HK-2 (cell line): ENCODE measurements around the gene ITM2C.

ENCODE experiments used
- DNase-seq: peaks from one replicate; pipeline ENCODE4 v3.0.0-alpha.2; 2018; ENCODE audit not compliant: unreplicated experiment

Gene ITM2C

DNA sequence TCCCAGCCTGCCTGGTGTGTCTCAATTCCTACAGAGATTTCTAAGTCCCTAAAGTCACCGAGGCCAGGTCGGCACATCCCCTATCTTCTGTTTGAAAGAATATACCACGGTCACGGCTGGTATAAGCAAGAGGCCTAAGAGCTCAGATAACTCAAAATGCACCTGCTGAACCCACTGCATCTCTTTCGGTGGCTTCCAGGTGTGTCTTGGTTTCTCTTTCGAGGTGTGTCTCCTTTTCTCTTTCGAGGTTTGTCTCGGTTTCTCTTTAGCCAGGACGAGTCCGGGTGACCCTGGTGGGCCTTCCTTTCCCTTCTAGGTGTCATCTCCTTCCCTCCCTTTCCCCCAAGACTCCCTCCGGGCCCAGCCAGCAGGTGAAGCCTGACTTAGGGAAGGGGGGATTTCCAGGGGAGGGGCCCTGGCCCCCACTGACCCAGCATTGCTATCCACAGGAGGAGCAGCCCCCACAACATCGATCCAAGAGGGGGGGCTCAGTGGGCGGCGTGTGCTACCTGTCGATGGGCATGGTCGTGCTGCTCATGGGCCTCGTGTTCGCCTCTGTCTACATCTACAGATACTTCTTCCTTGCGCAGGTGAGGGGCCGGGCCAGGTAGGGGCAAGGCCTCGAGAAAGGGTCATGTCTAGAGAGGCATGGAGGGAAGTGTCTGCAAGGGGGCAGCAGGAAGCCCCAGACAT is 8.4 kb downstream of the ITM2C start:
- no peak for DNase-seq

DNA sequence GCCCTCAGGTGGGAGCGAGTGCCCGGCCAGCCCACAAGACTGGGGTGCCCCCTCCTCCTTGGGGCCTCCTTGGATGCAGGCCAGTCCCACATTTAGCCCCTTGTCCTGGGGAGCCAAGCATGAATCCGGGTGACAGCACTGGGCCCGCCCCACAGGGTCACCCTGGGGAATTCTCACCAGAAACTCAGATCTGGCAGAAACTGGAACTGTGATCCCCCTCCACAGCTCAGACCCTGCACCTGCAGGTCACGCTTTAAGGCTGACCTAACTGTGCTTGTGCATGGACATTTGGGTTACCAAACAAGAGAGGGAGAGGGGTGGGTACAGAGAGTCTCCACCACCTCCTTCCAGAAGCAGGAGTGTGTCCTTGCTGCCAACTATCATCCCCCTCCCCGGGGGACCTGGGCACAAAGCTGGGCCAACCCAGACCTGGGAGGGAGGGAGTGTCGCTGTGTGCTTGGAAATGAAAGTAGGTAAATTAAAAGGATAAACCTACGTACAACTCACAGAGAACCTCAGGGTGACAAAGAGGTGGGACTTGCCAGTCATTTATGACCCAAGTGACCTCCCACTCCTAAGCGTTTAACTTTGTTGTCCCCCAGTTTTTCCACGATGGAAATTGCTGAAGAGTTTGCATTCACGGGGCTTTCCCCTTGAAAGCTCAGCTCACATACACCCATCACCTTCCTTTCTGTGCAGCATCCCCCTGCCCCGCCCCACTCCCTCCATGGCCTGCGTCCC is 9.1 kb downstream of the ITM2C start:
- no peak for DNase-seq

DNA sequence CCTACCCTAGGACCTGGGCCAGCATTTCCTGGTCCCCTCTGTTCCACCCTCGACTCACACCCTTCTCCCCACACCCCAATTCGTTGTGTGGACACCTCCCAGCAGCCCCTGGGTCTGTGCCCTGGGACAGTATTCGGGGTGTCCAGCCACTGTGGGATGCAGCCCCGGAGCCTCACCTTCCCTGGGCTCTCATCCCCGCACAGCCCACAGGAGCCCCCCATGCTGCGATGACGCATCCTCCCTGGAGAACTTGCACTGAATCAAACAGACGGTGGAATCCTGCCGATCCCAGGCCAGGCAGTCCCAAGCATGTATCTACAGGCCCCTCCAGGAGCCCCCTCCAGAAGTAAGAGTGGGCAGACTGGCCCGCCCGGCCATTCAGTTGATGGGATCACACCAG is 9.7 kb downstream of the ITM2C start:
- DNase-seq: no peak

DNA sequence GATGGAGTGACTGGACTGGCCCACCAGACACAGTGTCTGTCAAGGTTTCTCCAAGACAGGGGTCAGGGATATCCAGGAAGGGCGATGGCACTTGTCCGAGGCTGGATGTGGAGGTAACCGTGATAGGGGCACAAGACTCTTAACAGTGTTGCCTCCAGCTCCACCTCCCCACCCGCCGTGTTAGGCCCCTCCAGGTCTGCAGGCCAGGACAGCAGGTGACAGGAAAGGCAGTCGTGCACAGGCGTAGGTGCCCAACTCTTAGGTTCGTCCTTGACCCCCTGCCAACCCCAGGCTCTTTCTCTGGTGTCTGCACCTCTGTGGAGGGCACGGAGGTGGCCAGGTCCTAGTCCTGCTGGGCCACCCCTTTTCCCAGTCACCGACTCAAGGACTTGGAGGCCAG is 10.1 kb downstream of the ITM2C start:
- no peak for DNase-seq

DNA sequence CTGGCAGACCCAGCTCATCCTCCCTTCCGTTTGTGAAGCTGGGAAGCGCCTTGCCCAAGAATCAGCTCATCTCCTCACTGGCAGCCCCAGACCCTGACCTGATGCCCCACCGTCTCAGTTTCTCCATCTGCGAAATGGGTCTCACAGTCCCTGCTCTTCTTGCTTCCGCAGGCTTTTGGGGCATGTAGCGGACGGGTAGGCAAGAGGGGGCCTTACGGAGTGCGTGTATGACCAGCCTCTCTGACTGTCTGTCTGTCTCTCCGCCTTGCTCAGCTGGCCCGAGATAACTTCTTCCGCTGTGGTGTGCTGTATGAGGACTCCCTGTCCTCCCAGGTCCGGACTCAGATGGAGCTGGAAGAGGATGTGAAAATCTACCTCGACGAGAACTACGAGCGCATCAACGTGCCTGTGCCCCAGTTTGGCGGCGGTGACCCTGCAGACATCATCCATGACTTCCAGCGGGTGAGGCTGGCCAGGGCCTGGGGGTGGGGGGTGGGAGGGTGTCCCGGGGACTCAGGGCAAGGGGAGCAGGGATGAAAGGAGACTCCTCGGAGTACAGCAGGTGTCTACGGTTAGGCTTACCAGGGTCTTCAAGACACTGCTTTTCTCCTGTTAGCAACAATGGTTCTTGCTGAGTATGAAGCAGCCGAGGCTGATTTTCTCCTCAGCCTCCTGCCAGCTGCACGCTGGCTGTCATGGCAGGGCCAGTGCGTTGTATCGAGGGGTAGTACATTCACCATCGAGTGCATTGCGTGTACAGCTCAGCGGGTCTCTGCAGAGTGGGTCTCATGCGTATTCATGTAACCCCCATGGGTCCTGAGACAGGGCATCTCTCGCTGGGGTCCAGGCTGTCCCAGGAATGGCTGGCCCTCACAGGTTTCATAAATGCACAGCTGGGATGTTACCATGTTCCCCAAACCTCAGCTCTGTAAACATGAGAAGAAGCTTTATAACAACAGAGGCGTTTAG is 10.9 kb downstream of the ITM2C start:
- DNase-seq: no peak

DNA sequence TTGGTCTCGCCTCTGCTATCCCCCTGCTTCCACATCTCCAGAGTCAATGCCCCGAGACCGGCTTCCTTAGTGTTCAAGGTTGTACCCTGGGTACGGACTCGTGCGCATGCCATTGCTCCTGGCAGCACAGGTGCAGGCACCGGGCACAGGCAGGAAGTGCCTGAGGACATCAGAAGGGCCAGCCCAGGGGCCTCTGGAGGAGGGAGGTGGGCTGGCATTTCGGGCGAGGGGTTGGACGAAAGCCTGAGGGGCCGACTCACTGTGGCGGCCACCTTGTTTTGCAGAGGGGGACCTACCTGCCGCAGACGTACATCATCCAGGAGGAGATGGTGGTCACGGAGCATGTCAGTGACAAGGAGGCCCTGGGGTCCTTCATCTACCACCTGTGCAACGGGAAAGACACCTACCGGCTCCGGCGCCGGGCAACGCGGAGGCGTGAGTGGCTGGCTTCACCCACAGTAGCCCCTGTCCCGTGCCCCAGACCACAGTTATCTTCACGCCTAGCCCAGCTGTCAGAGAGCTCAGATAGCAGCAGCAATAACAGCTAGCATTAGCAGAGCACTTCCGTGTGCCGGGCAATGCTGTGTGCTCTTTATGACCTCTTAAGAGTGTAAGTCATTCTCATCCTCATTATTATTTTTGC is 12.5 kb downstream of the ITM2C start:
- no peak for DNase-seq

DNA sequence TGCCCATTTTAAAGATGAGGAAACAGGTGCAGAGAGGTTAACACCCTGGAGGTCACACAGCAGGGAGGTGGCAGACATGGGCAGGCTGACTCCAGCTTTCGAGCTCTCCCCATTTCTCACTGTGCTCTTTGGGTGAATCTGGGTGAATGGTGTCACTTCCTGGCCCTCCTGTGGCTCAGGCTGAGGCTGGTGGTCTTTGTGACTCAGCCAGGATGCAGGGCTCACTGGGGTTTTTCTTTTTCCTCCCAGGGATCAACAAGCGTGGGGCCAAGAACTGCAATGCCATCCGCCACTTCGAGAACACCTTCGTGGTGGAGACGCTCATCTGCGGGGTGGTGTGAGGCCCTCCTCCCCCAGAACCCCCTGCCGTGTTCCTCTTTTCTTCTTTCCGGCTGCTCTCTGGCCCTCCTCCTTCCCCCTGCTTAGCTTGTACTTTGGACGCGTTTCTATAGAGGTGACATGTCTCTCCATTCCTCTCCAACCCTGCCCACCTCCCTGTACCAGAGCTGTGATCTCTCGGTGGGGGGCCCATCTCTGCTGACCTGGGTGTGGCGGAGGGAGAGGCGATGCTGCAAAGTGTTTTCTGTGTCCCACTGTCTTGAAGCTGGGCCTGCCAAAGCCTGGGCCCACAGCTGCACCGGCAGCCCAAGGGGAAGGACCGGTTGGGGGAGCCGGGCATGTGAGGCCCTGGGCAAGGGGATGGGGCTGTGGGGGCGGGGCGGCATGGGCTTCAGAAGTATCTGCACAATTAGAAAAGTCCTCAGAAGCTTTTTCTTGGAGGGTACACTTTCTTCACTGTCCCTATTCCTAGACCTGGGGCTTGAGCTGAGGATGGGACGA is 13.2 kb downstream of the ITM2C start:
- DNase-seq: no peak

DNA sequence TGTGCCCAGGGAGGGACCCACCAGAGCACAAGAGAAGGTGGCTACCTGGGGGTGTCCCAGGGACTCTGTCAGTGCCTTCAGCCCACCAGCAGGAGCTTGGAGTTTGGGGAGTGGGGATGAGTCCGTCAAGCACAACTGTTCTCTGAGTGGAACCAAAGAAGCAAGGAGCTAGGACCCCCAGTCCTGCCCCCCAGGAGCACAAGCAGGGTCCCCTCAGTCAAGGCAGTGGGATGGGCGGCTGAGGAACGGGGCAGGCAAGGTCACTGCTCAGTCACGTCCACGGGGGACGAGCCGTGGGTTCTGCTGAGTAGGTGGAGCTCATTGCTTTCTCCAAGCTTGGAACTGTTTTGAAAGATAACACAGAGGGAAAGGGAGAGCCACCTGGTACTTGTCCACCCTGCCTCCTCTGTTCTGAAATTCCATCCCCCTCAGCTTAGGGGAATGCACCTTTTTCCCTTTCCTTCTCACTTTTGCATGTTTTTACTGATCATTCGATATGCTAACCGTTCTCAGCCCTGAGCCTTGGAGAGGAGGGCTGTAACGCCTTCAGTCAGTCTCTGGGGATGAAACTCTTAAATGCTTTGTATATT is 14.0 kb downstream of the ITM2C start:
- no peak for DNase-seq

DNA sequence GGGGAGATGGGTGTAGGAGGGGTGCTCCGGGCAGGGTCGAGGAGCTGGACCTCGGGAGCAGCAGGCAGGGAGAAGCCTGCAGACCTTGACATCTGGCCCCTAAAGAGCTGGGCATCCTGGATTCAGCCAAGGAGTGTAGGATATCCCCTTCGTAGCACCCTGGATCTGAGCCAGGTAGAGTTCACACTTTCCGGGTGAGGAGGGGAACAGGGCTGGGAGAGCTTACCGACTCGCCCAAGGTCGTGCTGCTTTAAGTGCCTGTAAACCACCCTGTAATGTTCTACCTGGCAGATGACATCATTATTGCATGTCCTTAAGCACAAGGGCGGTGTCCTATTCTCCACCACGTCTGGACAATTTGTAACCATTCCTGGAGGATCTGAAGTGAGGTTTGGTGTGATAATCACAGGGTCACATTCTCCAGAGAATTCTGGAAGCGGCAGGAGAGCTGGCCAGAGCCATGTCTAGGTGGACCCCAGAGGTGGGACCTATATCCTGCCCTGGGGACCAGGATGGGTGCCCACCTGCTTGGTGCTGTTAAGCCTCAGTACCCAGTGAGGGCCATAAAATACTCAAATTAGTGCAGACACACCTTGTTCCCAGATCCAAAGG is 14.6 kb downstream of the ITM2C start:
- no peak for DNase-seq

DNA sequence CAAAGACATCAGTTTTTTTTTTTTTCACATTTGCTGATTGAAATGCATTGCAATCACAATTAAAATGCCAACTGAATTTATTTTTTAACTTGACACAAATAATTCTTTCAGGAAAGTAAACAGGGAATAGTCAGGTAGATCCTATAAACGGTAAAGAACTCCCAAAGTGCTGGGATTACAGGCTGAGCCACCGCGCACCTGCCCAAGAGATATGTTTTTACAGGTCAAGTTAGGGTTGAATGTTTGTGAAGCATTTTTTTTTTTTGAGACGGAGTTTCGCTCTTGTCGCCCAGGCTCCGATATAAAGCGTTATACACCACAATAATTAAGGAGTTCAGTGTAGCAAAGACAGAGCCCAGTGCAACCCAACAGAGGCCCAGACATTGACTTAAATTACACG is 15.1 kb downstream of the ITM2C start:
- DNase-seq: no peak

DNA sequence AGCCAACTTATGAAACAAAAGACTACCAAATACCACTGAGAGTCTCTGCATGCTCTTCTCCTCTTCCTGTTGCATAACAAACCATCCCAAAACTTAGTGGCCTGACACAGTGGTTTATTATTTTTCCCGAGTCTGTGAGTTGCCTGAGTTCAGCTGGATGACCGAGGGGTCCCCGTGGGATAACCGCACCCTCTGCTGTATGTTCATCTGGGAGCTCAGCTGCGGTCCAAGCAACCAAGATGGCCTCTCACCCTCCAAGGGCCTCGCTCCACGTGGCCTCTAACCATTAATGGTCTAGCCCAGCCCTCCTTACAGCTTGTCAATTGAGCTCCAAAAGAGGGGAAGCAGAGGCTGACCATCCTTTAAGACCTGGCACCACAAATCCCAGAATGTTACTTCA is 17.1 kb downstream of the ITM2C start:
- no peak for DNase-seq

DNA sequence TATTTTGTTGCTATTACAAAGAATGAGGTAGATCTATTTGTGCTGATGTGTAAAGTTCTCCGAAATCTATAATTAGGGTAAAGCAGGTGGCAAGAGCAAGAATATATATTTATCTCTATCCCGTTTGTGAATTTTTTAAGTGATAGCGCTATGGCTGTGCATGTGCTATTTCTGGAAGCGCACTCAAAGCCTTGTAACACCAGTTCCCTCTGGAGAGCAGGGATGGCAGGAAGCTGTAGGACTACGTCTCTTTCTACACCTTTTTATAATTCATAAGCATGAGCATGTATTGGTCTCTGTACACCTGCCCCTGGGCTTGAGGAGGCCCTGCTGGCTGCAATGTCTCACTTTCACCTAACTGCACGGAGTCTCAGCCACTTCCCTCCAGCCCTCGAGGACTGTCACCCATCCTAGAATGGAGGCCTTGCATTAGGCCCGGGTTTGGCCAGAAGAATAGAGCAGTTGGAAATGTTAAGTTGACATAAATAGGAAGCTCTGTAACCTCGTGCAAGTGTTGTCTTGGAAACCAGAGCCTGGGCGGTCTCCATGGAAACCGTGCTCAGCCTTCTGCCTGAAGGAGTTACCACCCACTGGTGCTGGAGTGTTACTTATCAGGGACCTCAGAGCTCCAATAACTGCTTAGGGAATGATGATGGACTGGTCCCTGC is 20.9 kb downstream of the ITM2C start:
- no peak for DNase-seq

DNA sequence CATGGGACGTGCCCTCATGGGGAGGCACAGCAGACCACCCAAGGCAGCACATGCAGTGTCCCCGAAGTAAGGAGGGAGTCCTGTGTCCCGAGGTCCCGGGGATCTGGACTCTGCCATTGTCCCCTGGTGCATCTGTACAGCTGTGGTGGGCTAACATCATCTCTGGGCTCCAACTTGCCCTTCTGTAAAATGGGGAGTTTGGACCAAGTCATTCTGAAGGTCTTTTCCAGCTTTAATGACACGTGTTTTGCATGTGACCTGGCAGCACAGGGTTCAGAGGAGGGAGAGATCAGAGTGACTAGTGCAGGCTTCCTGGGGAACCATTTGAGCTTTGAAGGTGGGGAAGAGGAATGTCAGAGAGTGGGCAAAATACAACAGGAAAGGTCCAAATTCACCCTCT is 21.5 kb downstream of the ITM2C start:
- DNase-seq: no peak

DNA sequence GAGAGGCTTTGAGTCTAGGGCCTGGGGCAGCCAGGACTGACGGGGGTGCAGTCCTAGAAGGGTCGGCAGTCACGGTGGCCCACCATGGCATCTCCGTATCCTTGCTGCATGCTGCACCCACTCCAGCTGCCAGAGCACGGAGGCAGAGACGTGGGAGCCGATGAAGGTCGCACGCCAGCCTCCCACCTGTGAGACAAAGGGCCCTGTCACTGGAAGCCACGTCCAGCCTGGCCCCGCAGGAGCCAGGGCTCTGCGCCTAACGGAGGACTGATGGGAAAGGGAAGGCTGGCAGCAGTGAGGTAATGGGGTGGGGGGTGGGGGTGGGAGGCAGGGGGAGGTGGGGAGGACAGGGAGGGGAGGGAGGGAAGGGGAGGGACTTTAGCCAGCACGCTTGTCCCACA is 21.9 kb downstream of the ITM2C start:
- no peak for DNase-seq

DNA sequence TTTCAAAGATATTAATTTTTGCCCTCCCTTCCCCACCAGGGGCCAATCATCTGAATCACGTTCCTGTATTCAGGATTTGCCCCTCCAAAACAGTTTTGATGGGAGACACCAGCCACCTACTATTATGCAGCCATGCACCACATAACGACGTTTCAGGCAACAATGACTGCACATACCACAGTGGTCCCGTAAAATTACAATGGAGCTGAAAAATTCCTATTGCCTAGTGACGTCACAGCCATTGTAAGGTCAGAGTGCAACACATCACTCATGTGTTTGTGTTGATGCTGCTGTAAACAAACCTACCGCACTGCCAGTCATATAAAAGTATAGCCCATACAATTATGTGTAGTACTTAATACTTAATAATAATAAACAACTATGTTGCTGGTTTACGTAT is 22.6 kb downstream of the ITM2C start:
- DNase-seq: no peak

DNA sequence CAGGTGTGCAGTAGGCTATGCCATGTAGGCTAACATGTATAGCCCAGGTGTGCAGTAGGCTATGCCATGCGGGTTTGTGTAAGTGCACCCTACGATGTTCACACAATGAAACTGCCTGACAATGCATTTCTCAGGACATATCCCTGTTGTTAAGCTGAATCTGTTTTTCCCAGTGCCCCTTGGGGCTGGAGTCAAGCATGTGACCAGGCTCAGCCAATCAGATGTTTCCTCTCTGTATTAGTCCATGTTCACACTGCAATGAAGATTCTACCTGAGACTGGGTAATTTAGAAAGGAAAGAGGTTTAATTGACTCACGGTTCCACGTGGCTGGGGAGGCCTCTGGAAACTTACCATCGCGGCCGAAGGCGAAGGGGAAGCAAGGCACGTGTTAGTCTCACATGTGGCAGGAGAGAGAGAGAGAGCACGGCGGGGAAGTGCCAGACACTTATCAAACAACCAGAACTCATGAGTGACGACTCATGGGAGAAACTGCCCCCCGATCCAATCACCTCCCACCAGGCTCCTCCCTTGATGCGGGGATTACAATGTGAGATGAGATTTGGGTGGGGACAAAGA is 24.2 kb downstream of the ITM2C start:
- no peak for DNase-seq

DNA sequence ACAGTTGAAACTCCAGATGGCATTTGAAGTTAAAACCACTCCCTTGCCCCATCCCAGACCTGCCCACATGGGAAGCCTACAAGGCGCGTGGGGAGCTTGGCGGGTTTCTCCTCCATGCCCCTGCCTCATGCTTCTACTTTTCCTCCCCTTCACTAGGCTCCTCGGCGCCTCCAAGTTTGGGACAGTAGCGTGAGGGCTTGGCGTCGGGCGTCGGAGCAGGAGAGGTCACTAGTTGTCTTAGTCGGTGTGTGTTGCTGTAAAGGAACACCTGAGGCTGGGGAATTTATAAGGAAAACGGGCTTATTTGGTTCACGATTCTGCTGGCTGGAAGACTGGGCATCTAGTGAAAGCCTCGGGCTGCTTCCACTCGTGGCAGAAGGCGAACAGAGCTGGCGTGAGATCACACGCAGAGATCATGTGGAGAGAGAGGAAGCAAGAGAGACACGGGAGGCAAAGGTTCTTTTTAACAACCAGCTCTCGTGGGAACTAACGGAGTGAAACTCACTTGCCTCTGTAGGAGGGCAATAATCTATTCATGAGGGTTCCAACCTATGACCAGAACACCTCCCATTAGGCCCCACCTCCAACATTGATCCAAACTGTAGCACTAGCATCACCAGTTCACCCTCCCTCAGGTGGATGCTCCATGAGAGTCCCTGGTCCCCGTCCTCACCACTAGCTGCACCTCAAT is 25.3 kb downstream of the ITM2C start:
- DNase-seq: no peak

DNA sequence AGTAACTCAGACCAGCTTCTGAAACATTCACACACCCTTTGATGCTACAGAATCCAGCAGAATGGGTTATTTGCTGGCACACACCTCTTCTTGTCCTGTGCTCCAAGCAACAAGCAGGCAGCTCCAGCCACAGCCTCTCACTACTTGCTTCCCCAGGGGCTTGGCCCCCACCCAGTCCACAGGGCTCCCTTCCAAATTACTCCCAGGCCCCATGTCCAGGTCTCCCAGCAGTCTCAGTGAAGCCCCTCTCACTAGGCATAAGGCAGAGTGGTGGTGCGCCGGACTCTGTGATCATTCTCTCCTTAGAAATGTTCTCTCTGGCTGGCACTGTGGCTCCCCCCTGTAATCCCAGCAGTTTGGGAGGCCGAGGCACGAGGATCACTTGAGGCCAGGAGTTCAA is 25.9 kb downstream of the ITM2C start:
- no peak for DNase-seq

DNA sequence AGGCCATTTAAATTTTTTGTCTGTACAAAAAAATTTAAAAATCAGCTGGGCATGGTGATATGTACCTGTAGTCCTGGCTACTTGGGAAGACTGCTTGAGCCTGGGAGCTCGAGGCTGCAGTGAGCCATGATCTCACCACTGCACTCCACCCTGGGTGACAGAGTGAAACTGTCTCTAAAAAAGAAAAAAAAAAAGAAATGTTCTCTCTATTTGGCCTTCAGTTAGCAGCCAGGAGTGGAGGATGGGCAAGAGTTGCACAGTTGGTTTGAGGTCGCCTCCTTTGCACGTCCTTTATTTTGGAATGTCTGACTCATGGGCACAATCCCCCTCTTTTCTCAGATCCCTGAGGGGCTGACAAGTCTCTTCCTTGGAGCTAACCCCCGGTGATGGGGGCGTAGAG is 26.3 kb downstream of the ITM2C start:
- DNase-seq: no peak
